ENCODE data around the gene SULT2B1.
"Not testable (repeated sequence)": the region's sequence is repeated elsewhere in the genome, so short reads cannot be mapped to it uniquely, and the experiment has no call there.

SULT2B1 gene

GRCh38 chr19:48529156-48529555 lies 22.8 kb upstream of the SULT2B1 start:
- DNase-seq (ENCODE audit: low read depth), result no peak

- no peak for DNase-seq (ENCODE audit: low read depth)
These were observed 21.8 kb upstream of the SULT2B1 start for GRCh38 chr19:48530066-48530720.

- DNase-seq (ENCODE audit: low read depth), result no peak
These were observed 21.2 kb upstream of the SULT2B1 start for GRCh38 chr19:48530770-48531169.

GRCh38 chr19:48533770-48534169 lies 18.2 kb upstream of the SULT2B1 start:
- DNase-seq (ENCODE audit: low read depth), result no peak

- DNase-seq (ENCODE audit: low read depth), result no peak
These were observed 14.4 kb upstream of the SULT2B1 start for GRCh38 chr19:48537541-48537940.

GRCh38 chr19:48538057-48538456 lies 13.9 kb upstream of the SULT2B1 start:
- DNase-seq (ENCODE audit: low read depth), result not testable (repeated sequence)

GRCh38 chr19:48539503-48540096 lies 12.4 kb upstream of the SULT2B1 start:
- no peak for DNase-seq (ENCODE audit: low read depth)

GRCh38 chr19:48540110-48540509 lies 11.9 kb upstream of the SULT2B1 start:
- DNase-seq (ENCODE audit: low read depth), result no peak

GRCh38 chr19:48541813-48542212 lies 10.2 kb upstream of the SULT2B1 start:
- no peak for DNase-seq (ENCODE audit: low read depth)

- no peak for DNase-seq (ENCODE audit: low read depth)
These were observed 8.8 kb upstream of the SULT2B1 start for GRCh38 chr19:48543121-48543710.

- no peak for DNase-seq (ENCODE audit: low read depth)
These were observed 6.9 kb upstream of the SULT2B1 start for GRCh38 chr19:48544856-48545750.

GRCh38 chr19:48547722-48548121 lies 4.2 kb upstream of the SULT2B1 start:
- no peak for DNase-seq (ENCODE audit: low read depth)

- DNase-seq (ENCODE audit: low read depth), result no peak
These were observed 3.6 kb upstream of the SULT2B1 start for GRCh38 chr19:48548253-48548911.

- DNase-seq (ENCODE audit: low read depth), result no peak
These were observed 2.6 kb upstream of the SULT2B1 start for GRCh38 chr19:48549380-48549779.

GRCh38 chr19:48552406-48553322 lies 692 bp downstream of the SULT2B1 start:
- DNase-seq (ENCODE audit: low read depth), result no peak

GRCh38 chr19:48553676-48554384 lies 1.9 kb downstream of the SULT2B1 start:
- DNase-seq (ENCODE audit: low read depth), result no peak

GRCh38 chr19:48554385-48555091 lies 2.6 kb downstream of the SULT2B1 start:
- no peak for DNase-seq (ENCODE audit: low read depth)

GRCh38 chr19:48556163-48556562 lies 4.2 kb downstream of the SULT2B1 start:
- no peak for DNase-seq (ENCODE audit: low read depth)

GRCh38 chr19:48556825-48557224 lies 4.9 kb downstream of the SULT2B1 start:
- no peak for DNase-seq (ENCODE audit: low read depth)

All from activated T-helper 9 cell treated with anti-CD3 and anti-CD28 coated beads, Interleukin-2, amount 50 U/mL, for 16 hours (primary cell).